GM18870 (cell line): Measurements from ENCODE around the gene COL12A1.
A peak's percentile ranks its signal among the peaks of the same experiment; 100 is the strongest.

Source experiments
- ATAC-seq: cut with Tn5 transposase; IDR thresholded peaks from one replicate; pipeline ENCODE4 v1.9.1; 2021; ENCODE audit warnings: moderate library complexity; ENCODE audit not compliant: unreplicated experiment

Gene COL12A1

DNA sequence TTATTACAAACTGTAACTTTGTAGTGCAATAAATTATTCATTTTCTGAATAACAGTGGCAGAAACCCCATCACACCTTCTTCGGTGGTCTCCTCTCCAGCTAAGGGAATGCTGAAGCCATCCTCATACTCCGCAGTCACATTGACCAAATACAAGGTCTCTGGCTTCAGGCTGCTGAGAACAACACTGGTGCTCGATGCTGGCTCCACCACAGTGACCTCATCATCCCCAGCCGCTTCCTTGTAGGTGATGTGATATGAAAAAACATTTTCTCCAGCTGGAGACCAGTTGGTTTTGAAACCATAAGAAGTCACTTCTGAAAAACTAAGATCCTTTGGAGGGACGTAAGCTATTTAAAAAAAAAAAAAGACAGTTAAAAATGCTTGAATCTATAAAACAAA lies 25.0 kb downstream of the COL12A1 start:
- no peak for ATAC-seq

DNA sequence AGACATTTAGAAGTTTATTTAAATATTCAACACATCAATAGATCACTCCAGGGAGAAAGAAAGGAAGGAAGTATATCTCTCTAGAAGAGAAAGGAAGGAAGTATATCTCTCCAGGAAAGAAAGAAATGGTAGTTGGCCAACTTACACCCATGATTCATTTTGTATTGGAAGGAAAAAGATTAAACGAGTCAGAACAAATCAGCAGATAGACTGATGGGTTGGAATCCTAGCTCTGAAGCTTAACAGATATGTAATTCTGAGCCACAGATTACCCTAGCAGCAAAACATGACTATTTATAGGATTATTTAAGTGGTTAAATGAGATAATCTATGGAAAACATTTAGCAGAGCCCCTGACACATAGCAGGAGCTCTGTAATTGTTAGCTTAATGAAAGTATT lies 27.1 kb downstream of the COL12A1 start:
- no peak for ATAC-seq

DNA sequence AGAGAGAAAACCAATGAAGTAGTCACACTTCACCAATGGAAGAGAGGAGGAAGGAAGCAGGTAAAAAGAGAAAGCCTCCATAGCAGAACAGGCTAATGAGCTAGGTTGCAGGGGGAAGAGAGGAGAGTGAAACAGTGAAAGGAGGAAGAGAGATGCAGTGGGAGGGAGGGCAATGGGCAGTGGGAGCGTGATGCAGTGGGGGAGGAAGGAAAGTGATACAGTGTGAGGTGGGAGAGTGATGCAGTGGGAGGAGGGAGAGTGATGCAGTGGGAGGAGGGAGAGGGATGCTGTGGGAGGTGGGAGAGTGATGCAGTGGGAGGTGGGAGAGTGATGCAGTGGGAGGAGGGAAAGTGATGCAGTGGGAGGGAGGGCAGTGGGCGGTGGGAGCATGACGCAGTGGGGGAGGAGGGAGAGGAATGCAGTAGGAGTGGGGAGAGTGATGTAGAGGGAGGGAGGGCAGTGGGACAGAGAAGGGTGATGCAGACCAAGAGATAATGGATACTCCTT lies 29.7 kb downstream of the COL12A1 start:
- no peak for ATAC-seq

DNA sequence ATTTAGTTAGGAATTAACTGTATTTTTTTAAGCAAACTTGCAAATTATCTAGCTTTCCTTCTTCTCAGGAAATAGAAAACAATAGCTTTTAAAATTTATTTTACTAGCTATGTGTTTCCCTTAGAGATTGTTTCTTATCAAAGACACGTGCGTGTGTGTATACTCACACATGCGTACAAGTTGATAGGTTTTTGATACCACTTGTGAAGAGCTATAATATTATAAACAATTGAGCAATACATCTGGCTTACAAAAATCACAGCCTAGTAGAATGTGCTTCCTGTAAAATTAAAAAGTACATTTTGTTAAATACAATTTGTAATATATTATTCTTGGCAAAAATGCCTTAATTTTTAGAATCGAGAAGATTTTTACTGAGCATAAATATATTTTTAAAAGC lies 33.9 kb downstream of the COL12A1 start:
- ATAC-seq = no peak

GRCh38 chr6:75171567-75171966 lies 34.3 kb downstream of the COL12A1 start:
- no peak for ATAC-seq

- no peak for ATAC-seq
These were observed 34.9 kb downstream of the COL12A1 start for GRCh38 chr6:75170691-75171560.

- ATAC-seq = no peak
These were observed 35.9 kb downstream of the COL12A1 start for GRCh38 chr6:75169689-75170586.

DNA sequence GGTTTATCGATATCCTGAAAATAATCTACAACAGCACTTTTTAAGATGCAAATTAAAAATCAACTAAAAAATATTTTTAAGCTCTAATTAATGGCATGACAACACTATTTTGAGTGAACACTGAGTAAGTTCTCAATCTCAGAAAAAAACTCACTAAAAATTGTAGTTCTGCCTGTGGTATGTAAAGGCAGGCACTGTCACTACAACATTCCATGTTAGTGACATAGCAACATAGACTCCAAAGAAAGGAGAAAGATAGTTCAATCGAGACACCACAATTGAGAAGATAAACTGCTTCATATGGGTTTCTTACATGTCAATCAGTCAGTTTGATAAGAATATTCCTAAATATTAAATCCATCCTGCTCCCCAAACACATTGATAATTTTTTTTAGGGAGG lies 38.0 kb downstream of the COL12A1 start:
- no peak for ATAC-seq

DNA sequence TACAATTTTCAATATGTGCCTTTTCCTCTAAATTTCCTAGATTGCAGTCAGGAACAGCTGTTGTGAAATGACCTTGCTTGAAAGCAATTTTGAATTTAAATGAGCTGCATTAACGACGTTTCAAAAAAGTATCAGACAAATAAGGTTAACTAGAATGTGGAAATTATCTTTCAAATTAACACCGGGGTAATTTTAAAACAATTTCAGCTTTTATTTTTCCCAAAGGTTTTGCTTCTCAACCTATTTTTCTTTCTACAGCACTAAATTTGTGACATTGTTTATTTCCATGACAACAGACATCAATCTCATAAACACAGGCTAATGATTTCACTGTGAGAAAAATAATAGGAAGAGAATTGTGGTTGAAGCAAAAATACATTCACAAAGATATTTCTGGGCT lies 38.5 kb downstream of the COL12A1 start:
- no peak for ATAC-seq

DNA sequence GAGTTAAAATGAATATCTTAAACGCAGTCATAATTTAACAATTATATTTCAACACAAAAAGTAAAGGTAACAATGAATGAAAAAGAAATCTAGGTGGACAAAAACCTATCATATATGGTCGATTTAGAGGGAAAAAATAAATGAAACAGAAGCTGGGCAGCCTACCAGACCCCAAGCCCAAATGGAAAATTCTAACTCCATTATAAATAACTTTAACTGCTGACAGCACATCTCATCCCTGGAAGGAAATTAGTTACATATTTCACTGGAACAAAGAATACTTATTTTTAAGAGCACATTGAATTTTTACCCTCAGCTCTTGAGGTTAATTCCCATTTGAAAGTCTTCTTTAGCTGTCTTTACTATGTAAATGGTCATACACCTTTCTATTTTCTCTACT lies 39.1 kb downstream of the COL12A1 start:
- ATAC-seq = no peak

GRCh38 chr6:75166236-75166635 lies 39.6 kb downstream of the COL12A1 start:
- ATAC-seq = no peak

DNA sequence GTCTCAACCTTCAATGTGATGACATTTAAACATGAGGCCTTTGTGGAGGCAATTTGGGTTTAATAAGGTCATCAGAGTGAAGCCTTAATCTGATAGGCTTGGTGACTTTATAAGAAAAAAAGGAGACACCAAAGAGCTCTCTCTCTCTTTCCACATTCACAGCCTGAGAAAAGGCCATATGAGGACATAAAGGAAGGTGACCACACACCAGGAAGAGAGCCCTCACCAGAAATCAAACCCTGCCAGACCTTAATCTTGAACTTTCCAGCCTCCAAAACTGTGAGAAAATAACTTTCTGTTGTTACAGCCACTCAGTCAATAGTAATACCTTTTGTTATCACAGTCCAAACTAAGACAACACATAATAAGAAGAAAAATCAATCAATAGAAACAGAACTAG lies 47.7 kb downstream of the COL12A1 start:
- no peak for ATAC-seq

DNA sequence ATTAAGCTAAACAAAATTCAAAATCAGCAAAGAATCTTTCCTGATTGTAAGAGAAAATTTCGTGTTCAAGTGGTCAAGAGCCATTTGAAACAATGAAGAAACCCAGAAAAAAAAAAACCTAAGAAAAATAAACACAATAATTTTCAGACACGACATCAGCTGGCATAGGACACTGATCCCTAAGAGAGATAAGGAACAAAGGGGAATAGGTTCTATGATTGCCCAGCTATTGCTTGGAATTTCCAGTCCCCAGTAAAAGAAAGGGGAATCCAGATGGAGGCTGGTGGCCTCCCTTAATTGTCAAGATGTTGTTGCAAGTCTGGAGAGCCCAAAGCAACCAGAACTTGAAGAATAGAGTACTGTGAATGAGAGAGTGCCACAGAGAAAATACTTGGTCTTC lies 48.5 kb downstream of the COL12A1 start:
- ATAC-seq = no peak

- ATAC-seq = no peak
These were observed 49.5 kb downstream of the COL12A1 start for GRCh38 chr6:75156186-75156878.

DNA sequence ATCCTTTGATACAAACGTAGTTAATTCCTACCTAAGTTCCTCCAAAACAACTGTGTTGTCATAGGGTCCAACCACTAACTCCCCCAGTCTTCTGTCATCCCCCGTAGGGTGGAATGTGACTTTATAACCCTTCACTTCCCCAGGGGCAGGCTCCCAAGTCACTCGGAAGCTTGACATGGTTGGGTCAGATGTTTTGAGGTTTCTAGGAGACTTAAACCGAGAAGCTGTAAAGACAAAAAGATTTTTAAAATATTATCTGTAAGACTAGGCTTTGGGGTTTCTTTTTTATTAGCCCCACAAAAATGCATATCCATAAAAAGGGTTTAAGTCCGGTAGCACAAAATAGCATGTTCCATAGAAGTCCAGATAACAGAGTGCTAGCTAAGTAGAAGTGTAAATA lies 50.2 kb downstream of the COL12A1 start:
- ATAC-seq = no peak

GRCh38 chr6:75154973-75155372 lies 50.9 kb downstream of the COL12A1 start:
- ATAC-seq = no peak

GRCh38 chr6:75150685-75151412 lies 55.0 kb downstream of the COL12A1 start:
- no peak for ATAC-seq

DNA sequence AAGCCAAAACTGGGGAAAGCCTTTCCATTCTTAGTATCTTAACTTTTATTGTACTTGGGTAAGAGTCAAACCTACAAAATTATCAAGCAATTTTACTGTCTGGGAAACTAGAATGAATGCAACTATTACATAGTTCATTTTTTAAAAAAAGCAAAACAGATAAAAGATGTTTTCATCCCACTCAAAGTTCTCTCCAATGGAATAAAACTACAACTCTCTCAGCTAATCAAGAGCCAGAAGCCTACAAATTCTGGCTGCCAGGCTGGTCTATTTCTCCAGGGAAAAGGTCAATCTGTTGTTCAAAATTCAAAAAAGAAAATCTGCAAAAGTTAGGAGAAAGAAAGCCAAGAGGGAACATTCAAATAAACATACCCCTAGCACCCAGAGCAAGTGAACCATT lies 56.2 kb downstream of the COL12A1 start:
- ATAC-seq = no peak

- no peak for ATAC-seq
These were observed 56.6 kb downstream of the COL12A1 start for GRCh38 chr6:75149240-75149639.

- ATAC-seq = peak; percentile 97
These were observed 58.3 kb downstream of the COL12A1 start for GRCh38 chr6:75147512-75147911.

- no peak for ATAC-seq
These were observed 59.9 kb downstream of the COL12A1 start for GRCh38 chr6:75145976-75146375.
